RWPE2 (cell line): ENCODE results near the gene EDC3.

Experiments used
- ATAC-seq: fragments of 200-7000 bp; cut with Tn5 transposase; 3 replicates; pipeline ENCODE4 v1.9.1; 2021; ENCODE audit warnings: low read depth
- DNase-seq: peaks from one replicate; pipeline ENCODE4 v3.0.0-alpha.2; 2020; ENCODE audit warnings: low spot score
- H3K27ac ChIP-seq: fragments of 450-650 bp; 2 replicates; pipeline ENCODE4 v1.5.1; 2017; ENCODE audit warnings: mild to moderate bottlenecking; ENCODE audit not compliant: poor library complexity, severe bottlenecking
- H3K27me3 ChIP-seq: fragments of 250-450 bp; sonication (Bioruptor Pico); 2 replicates; pipeline ENCODE4 v1.5.1; 2021; ENCODE audit warnings: mild to moderate bottlenecking, moderate library complexity; ENCODE audit not compliant: insufficient read depth, poor library complexity, severe bottlenecking
- H3K36me3 ChIP-seq: fragments of 250-450 bp; sonication (Bioruptor Pico); 2 replicates; pipeline ENCODE4 v1.5.1; 2020; ENCODE audit warnings: low read depth, mild to moderate bottlenecking, moderate library complexity
- H3K4me1 ChIP-seq: fragments of 250-450 bp; sonication (Bioruptor Pico); 2 replicates; pipeline ENCODE4 v1.5.1; 2021; ENCODE audit warnings: mild to moderate bottlenecking, moderate library complexity; ENCODE audit not compliant: insufficient read depth, poor library complexity, severe bottlenecking
- H3K4me3 ChIP-seq: fragments of 250-450 bp; sonication (Bioruptor Pico); 2 replicates; pipeline ENCODE4 v1.5.1; 2021; ENCODE audit warnings: mild to moderate bottlenecking, moderate library complexity; ENCODE audit not compliant: severe bottlenecking
- H3K9me3 ChIP-seq: fragments of 250-450 bp; sonication (Bioruptor Pico); 2 replicates; pipeline ENCODE4 v1.5.1; 2021; ENCODE audit warnings: mild to moderate bottlenecking, moderate library complexity; ENCODE audit not compliant: severe bottlenecking
- TF ChIP-seq, protein P1 (sequence below): fragments of 450-650 bp; IDR thresholded peaks from one replicate; pipeline ENCODE4 v1.5.1; 2017; ENCODE audit warnings: mild to moderate bottlenecking, moderate library complexity; ENCODE audit not compliant: poor library complexity, severe bottlenecking

Gene EDC3

DNA sequence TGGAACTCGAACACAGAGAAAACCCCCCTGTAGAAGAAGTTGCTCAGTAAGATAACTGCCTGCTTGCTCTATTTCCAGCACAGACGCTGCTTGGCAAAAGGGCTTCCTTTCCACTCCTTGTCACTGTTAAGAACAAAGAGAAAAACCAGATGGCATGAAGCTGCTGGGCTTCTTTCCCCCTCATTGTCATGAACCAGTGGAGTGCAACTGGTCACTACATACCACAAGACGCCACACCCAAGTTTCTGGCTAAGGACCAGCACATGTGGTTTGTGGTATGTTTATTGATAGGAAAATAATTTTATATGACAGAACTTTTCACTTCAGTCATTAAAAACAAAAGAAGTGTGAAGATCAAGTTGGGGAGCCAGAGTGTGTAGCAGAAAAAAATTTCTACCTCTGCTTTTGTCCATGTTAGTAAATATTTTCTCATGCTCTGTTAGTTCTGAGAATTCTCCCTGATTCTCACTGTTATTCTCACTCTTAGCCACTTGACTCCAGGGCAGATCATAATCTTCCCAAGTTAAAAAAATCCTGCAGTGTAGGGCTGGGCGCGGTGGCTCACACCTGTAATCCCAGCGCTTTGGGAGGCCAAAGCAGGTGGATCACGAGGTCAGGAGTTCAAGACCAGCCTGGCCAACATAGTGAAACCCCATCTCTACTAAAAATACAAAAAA, 42.3 kb downstream of the EDC3 start:
- Histone ChIP-seq H3K36me3 (peaks cover 21% of the 10 kb centered on the region), H3K9me3 (no peaks in the 10 kb centered on the region), H3K4me1 (peaks cover 10% of the 10 kb centered on the region), H3K27ac (no peak overlapping the region), H3K27me3 (no peaks in the 10 kb centered on the region), H3K4me3 (no peak overlapping the region)
- DNase-seq (no peak), ATAC-seq (peak; percentile 68)
- TF ChIP-seq, protein P1, sequence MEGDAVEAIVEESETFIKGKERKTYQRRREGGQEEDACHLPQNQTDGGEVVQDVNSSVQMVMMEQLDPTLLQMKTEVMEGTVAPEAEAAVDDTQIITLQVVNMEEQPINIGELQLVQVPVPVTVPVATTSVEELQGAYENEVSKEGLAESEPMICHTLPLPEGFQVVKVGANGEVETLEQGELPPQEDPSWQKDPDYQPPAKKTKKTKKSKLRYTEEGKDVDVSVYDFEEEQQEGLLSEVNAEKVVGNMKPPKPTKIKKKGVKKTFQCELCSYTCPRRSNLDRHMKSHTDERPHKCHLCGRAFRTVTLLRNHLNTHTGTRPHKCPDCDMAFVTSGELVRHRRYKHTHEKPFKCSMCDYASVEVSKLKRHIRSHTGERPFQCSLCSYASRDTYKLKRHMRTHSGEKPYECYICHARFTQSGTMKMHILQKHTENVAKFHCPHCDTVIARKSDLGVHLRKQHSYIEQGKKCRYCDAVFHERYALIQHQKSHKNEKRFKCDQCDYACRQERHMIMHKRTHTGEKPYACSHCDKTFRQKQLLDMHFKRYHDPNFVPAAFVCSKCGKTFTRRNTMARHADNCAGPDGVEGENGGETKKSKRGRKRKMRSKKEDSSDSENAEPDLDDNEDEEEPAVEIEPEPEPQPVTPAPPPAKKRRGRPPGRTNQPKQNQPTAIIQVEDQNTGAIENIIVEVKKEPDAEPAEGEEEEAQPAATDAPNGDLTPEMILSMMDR, result no peak

DNA sequence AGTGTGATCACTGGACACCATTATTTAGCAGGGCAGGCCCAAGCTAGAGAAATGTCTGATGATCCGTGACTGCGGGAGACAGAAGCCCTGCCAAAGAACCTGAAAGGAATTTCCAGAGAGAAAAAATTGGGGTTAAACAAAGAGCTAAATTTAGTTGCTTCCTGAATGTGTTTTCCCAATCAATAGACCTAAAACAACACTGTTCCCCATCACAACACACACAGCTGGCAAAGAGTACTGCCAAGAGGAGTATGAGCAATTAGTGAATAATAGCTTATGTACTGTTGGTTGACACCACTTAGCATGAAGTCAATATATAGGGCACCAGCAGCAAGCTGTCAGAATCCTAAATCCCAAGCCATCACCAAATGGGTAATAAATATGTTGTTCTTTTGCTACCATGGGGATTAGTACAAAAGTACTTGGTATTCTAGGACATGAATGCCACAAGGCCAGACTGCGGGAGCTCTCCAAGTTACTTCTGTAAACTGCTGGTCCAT, 44.5 kb downstream of the EDC3 start:
- peaks cover 26% of the 10 kb centered on the region for H3K36me3 ChIP-seq
- no peaks in the 10 kb centered on the region for H3K9me3 ChIP-seq
- no peaks in the 10 kb centered on the region for H3K27me3 ChIP-seq
- peak; percentile 59 for ATAC-seq
- DNase-seq, result no peak
- no peak overlapping the region for H3K27ac ChIP-seq
- peaks cover 7% of the 10 kb centered on the region for H3K4me1 ChIP-seq
- TF ChIP-seq, protein P1, result no peak
- H3K4me3 ChIP-seq, result no peak overlapping the region

- ATAC-seq (no peak), DNase-seq (no peak)
- Histone ChIP-seq H3K4me3 (no peak overlapping the region), H3K36me3 (peaks cover 17% of the 10 kb centered on the region), H3K9me3 (no peaks in the 10 kb centered on the region), H3K27ac (no peak overlapping the region), H3K27me3 (no peaks in the 10 kb centered on the region), H3K4me1 (peaks cover under 1% of the 10 kb centered on the region)
- TF ChIP-seq, protein P1, result no peak
These were observed 47.6 kb downstream of the EDC3 start for GRCh38 chr15:74648051-74648842.

DNA sequence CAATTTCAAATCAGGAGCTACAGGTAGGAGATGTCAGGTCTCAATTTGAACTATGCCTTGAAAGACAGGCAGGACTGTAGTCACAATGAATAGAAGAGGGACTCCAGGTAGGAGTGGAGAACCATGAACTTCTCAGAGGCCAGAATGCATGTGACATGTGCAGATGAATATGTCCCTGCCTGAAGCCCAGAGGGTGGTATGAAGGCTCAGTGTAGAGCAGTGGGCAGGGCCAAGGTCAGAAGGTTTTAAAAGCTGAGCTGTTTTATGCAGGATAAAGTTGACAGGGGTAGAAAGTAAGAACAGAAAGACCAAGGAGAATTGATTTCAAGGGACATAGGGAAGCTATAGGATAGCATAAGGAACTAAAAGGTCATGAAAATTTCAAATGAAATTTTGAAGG, 49.3 kb downstream of the EDC3 start:
- H3K27ac ChIP-seq, result no peak overlapping the region
- ATAC-seq (no peak), DNase-seq (no peak)
- no peaks in the 10 kb centered on the region for H3K9me3 ChIP-seq
- H3K36me3 ChIP-seq, result peaks cover 17% of the 10 kb centered on the region
- no peaks in the 10 kb centered on the region for H3K27me3 ChIP-seq
- TF ChIP-seq, protein P1, result no peak
- no peak overlapping the region for H3K4me3 ChIP-seq
- no peaks in the 10 kb centered on the region for H3K4me1 ChIP-seq
